Neural crest cell (in vitro differentiated cells): ENCODE results near the gene RIOK1. TPM values are rescaled to one million over a fixed set of nuclear protein-coding genes. Genes with fewer than 3 reads are reported as not detected.

Experiments used
- DNase-seq: peaks from one replicate; pipeline ENCODE4 v3.0.0; 2021; ENCODE audit warnings: low read depth, mixed read lengths, low spot score
- H3K27ac Mint-ChIP-seq: one replicate; pipeline ENCODE4 v1.8.0; 2021; ENCODE audit warnings: mild to moderate bottlenecking, mixed read lengths; ENCODE audit not compliant: unreplicated experiment
- H3K27me3 Mint-ChIP-seq: 2 replicates; pipeline ENCODE4 v1.8.0; 2021; ENCODE audit warnings: low read depth, mild to moderate bottlenecking, mixed read lengths
- H3K36me3 Mint-ChIP-seq: 2 replicates; pipeline ENCODE4 v1.8.0; 2021; ENCODE audit warnings: low read depth, mild to moderate bottlenecking, mixed read lengths
- H3K4me1 Mint-ChIP-seq: 2 replicates; pipeline ENCODE4 v1.8.0; 2021; ENCODE audit warnings: mixed read lengths
- H3K4me3 Mint-ChIP-seq: one replicate; pipeline ENCODE4 v1.8.0; 2021; ENCODE audit warnings: mild to moderate bottlenecking, mixed read lengths
- H3K9me3 Mint-ChIP-seq: 2 replicates; pipeline ENCODE4 v1.8.0; 2021; ENCODE audit warnings: mixed read lengths
- CTCF ChIP-seq: fragments of 200-600 bp; sonication (generic); conservative IDR thresholded peaks from 2 replicates; pipeline ENCODE4 v1.5.0; 2021; ENCODE audit warnings: antibody characterized with exemption, mild to moderate bottlenecking
- total RNA-seq: library from RNA; stranded (reverse); gene quantifications from 2 replicates; pipeline ENCODE4 v1.2.1, GENCODE V29; 2021

Gene RIOK1
- total RNA-seq, 1 donor from 2014 or later = 28.0 TPM

GRCh38 chr6:7367408-7367807 lies 22.2 kb upstream of the RIOK1 start:
- DNase-seq = no peak
- H3K9me3 Mint-ChIP-seq = no peaks in the 10 kb centered on the region

GRCh38 chr6:7373739-7374138 lies 15.9 kb upstream of the RIOK1 start:
- Mint-ChIP-seq H3K27ac (no peak overlapping the region), H3K36me3 (no peaks in the 10 kb centered on the region), H3K4me3 (no peak overlapping the region), H3K9me3 (no peaks in the 10 kb centered on the region), H3K27me3 (no peaks in the 10 kb centered on the region), H3K4me1 (no peaks in the 10 kb centered on the region)
- no peak for TF ChIP-seq CTCF
- no peak for DNase-seq

More at GRCh38 chr6:7367408-7367807, 22.2 kb upstream of the RIOK1 start:
- Mint-ChIP-seq H3K4me1 (no peaks in the 10 kb centered on the region), H3K4me3 (no peak overlapping the region), H3K27ac (no peak overlapping the region), H3K27me3 (peaks cover 3% of the 10 kb centered on the region), H3K36me3 (no peaks in the 10 kb centered on the region)
- no peak for TF ChIP-seq CTCF

- no peaks in the 10 kb centered on the region for H3K36me3 Mint-ChIP-seq
- no peaks in the 10 kb centered on the region for H3K9me3 Mint-ChIP-seq
- H3K4me3 Mint-ChIP-seq = no peak overlapping the region
- TF ChIP-seq CTCF = no peak
- DNase-seq = no peak
- H3K27ac Mint-ChIP-seq = no peak overlapping the region
- no peaks in the 10 kb centered on the region for H3K4me1 Mint-ChIP-seq
- H3K27me3 Mint-ChIP-seq = no peaks in the 10 kb centered on the region
These were observed 11.6 kb upstream of the RIOK1 start for GRCh38 chr6:7377961-7378360.

- H3K36me3 Mint-ChIP-seq = no peaks in the 10 kb centered on the region
- H3K27me3 Mint-ChIP-seq = no peaks in the 10 kb centered on the region
- H3K9me3 Mint-ChIP-seq = no peaks in the 10 kb centered on the region
- no peaks in the 10 kb centered on the region for H3K4me1 Mint-ChIP-seq
- no peak for DNase-seq
- H3K4me3 Mint-ChIP-seq = no peak overlapping the region
- no peak overlapping the region for H3K27ac Mint-ChIP-seq
- no peak for TF ChIP-seq CTCF
These were observed 10.9 kb upstream of the RIOK1 start for GRCh38 chr6:7378740-7379139.

- no peak overlapping the region for H3K4me3 Mint-ChIP-seq
- no peaks in the 10 kb centered on the region for H3K4me1 Mint-ChIP-seq
- no peaks in the 10 kb centered on the region for H3K9me3 Mint-ChIP-seq
- TF ChIP-seq CTCF = no peak
- no peaks in the 10 kb centered on the region for H3K27me3 Mint-ChIP-seq
- H3K36me3 Mint-ChIP-seq = no peaks in the 10 kb centered on the region
- DNase-seq = no peak
- H3K27ac Mint-ChIP-seq = no peak overlapping the region
These were observed 8.5 kb upstream of the RIOK1 start for GRCh38 chr6:7381092-7381491.

- no peaks in the 10 kb centered on the region for H3K9me3 Mint-ChIP-seq
- H3K4me1 Mint-ChIP-seq = peaks cover 41% of the 10 kb centered on the region
- no peak for DNase-seq
- peak overlapping the region; percentile 99 for H3K4me3 Mint-ChIP-seq
- no peaks in the 10 kb centered on the region for H3K36me3 Mint-ChIP-seq
- no peak for TF ChIP-seq CTCF
- no peaks in the 10 kb centered on the region for H3K27me3 Mint-ChIP-seq
- peak overlapping the region; percentile 97 for H3K27ac Mint-ChIP-seq
These were observed 502 bp upstream of the RIOK1 start for GRCh38 chr6:7389162-7389450.
